ENCODE results near the gene LMNTD1.
"Not testable (repeated sequence)": the region's sequence is repeated elsewhere in the genome, so short reads cannot be mapped to it uniquely, and the experiment has no call there.

The LMNTD1 gene

GRCh38 chr12:25488956-25489870, 63.9 kb downstream of the LMNTD1 start:
- DNase-seq: not testable (repeated sequence)

- DNase-seq: no peak
These were observed 70.5 kb downstream of the LMNTD1 start for GRCh38 chr12:25482625-25483024.

GRCh38 chr12:25480145-25480544, 72.9 kb downstream of the LMNTD1 start:
- DNase-seq: no peak

- no peak for DNase-seq
These were observed 75.9 kb downstream of the LMNTD1 start for GRCh38 chr12:25477217-25477616.

- no peak for DNase-seq
These were observed 80.6 kb downstream of the LMNTD1 start for GRCh38 chr12:25472453-25472852.

GRCh38 chr12:25469861-25470260, 83.2 kb downstream of the LMNTD1 start:
- no peak for DNase-seq

- DNase-seq: no peak
These were observed 83.7 kb downstream of the LMNTD1 start for GRCh38 chr12:25469368-25469767.

GRCh38 chr12:25463521-25463920, 89.6 kb downstream of the LMNTD1 start:
- no peak for DNase-seq

GRCh38 chr12:25463005-25463404, 90.1 kb downstream of the LMNTD1 start:
- DNase-seq: no peak

GRCh38 chr12:25459541-25459951, 93.5 kb downstream of the LMNTD1 start:
- no peak for DNase-seq

GRCh38 chr12:25458047-25458552, 95.0 kb downstream of the LMNTD1 start:
- DNase-seq: no peak

- DNase-seq: no peak
These were observed 96.6 kb downstream of the LMNTD1 start for GRCh38 chr12:25456474-25456873.

GRCh38 chr12:25455696-25456095, 97.4 kb downstream of the LMNTD1 start:
- DNase-seq: no peak

- no peak for DNase-seq
These were observed 104.1 kb downstream of the LMNTD1 start for GRCh38 chr12:25449007-25449406.

- no peak for DNase-seq
These were observed 106.0 kb downstream of the LMNTD1 start for GRCh38 chr12:25447046-25447445.

GRCh38 chr12:25438638-25439037, 114.4 kb downstream of the LMNTD1 start:
- DNase-seq: no peak

- no peak for DNase-seq
These were observed 116.7 kb downstream of the LMNTD1 start for GRCh38 chr12:25436206-25437030.

GRCh38 chr12:25435431-25435830, 117.7 kb downstream of the LMNTD1 start:
- no peak for DNase-seq

GRCh38 chr12:25434515-25434914, 118.6 kb downstream of the LMNTD1 start:
- DNase-seq: no peak

GRCh38 chr12:25433581-25434325, 119.3 kb downstream of the LMNTD1 start:
- DNase-seq: no peak

GRCh38 chr12:25433024-25433423, 120.1 kb downstream of the LMNTD1 start:
- no peak for DNase-seq

- no peak for DNase-seq
These were observed 125.5 kb downstream of the LMNTD1 start for GRCh38 chr12:25427337-25428249.
